Smooth muscle cell (in vitro differentiated cells): ENCODE measurements around the gene RAB6D. TPM values are rescaled to one million over a fixed set of nuclear protein-coding genes. Genes with fewer than 3 reads are reported as not detected.
"Not testable (repeated sequence)": the region's sequence is repeated elsewhere in the genome, so short reads cannot be mapped to it uniquely, and the experiment has no call there.

Experiments
- DNase-seq: peaks from one replicate; lab custom pipeline; 2025; ENCODE audit not compliant: unreplicated experiment; lab: John Stamatoyannopoulos, UW
- H2AFZ ChIP-seq: fragments of 200-600 bp; sonication (generic); 2 replicates; pipeline ENCODE4 v1.6.0; 2016; ENCODE audit warnings: antibody characterized with exemption, low read depth, mild to moderate bottlenecking
- H3F3A ChIP-seq: fragments of 200-600 bp; sonication (generic); 2 replicates; pipeline ENCODE4 v1.6.0; 2017; ENCODE audit warnings: antibody characterized with exemption, low read depth
- H3K27ac ChIP-seq: fragments of 200-600 bp; sonication (generic); 2 replicates; pipeline ENCODE4 v1.5.1; 2016; ENCODE audit warnings: low read depth, mild to moderate bottlenecking
- H3K27me3 ChIP-seq: fragments of 200-600 bp; sonication (generic); 2 replicates; pipeline ENCODE4 v1.6.1; 2016; ENCODE audit warnings: low read depth, mild to moderate bottlenecking
- H3K36me3 ChIP-seq: fragments of 200-600 bp; sonication (generic); 2 replicates; pipeline ENCODE4 v1.5.1; 2016; ENCODE audit warnings: low read depth
- H3K4me1 ChIP-seq: fragments of 200-600 bp; sonication (generic); 2 replicates; pipeline ENCODE4 v1.5.1; 2016; ENCODE audit warnings: low read depth
- H3K4me2 ChIP-seq: fragments of 200-600 bp; sonication (generic); 2 replicates; pipeline ENCODE4 v1.6.0; 2016; ENCODE audit warnings: mild to moderate bottlenecking
- H3K4me3 ChIP-seq: fragments of 200-600 bp; sonication (generic); 2 replicates; pipeline ENCODE4 v1.5.1; 2016; ENCODE audit warnings: mild to moderate bottlenecking
- H3K79me2 ChIP-seq: fragments of 200-600 bp; sonication (generic); 2 replicates; pipeline ENCODE4 v1.6.0; 2016; ENCODE audit warnings: low read depth, mild to moderate bottlenecking
- H3K9ac ChIP-seq: fragments of 200-600 bp; sonication (generic); 2 replicates; pipeline ENCODE4 v1.6.0; 2016; ENCODE audit warnings: low read depth
- H3K9me3 ChIP-seq: fragments of 200-600 bp; sonication (generic); replicated peaks from 2 replicates; pipeline ENCODE4 v1.5.1; 2016; ENCODE audit warnings: low read depth
- H4K20me1 ChIP-seq: fragments of 200-600 bp; sonication (generic); 2 replicates; pipeline ENCODE4 v1.6.0; 2016; ENCODE audit warnings: low read depth
- CTCF ChIP-seq: fragments of 200-600 bp; sonication (generic); IDR thresholded peaks from 2 replicates; pipeline ENCODE4 v1.5.1; 2017; ENCODE audit warnings: borderline replicate concordance, mild to moderate bottlenecking, antibody characterized with exemption; ENCODE audit not compliant: insufficient read depth, poor library complexity, severe bottlenecking
- WGBS: methylation state at CpG from one replicate; pipeline ENCODE4 v1.1.7; 2016; ENCODE audit warnings: low lambda C conversion rate; 5-methylcytosine and 5-hydroxymethylcytosine counted together
- polyA plus RNA-seq: library from polyadenylated mRNA; unstranded; fragments of >200 nt; fragmentation: Nextera tagmentation; extraction: Ambion mirVana; gene quantifications from 2 replicates; pipeline ENCODE4 v1.2.1, GENCODE V29; 2016
- total RNA-seq: library from RNA; depleted of rRNA; stranded (reverse); fragments of >200 nt; gene quantifications from 2 replicates; pipeline ENCODE4 v1.2.3, GENCODE V29; 2014

Gene RAB6D
- total and polyA plus RNA-seq, 2 experiments from 2014 or later, result 0.18 TPM; not detected in 1

GRCh38 chr2:131322209-131322608 is 41.8 kb downstream of the RAB6D start:
- no peaks in the 10 kb centered on the region for H3F3A ChIP-seq
- no peaks in the 10 kb centered on the region for H3K9me3 ChIP-seq
- no peak for DNase-seq
- no peaks in the 10 kb centered on the region for H3K27me3 ChIP-seq
- TF ChIP-seq CTCF, result no peak
- no peak overlapping the region for H3K27ac ChIP-seq
- H3K4me3 ChIP-seq, result no peak overlapping the region
- no peaks in the 10 kb centered on the region for H4K20me1 ChIP-seq
- H3K9ac ChIP-seq, result no peak overlapping the region
- H3K79me2 ChIP-seq, result no peaks in the 10 kb centered on the region
- no peak overlapping the region for H2AFZ ChIP-seq
- H3K4me1 ChIP-seq, result no peaks in the 10 kb centered on the region
- H3K36me3 ChIP-seq, result no peaks in the 10 kb centered on the region
- WGBS, result 76% methylated on average over 6 of the region's 6 CpGs
- H3K4me2 ChIP-seq, result no peak overlapping the region

- not testable (repeated sequence) for H2AFZ ChIP-seq, H3K9me3 ChIP-seq, H3F3A ChIP-seq, H3K27me3 ChIP-seq, H3K4me2 ChIP-seq, H3K79me2 ChIP-seq, H3K4me3 ChIP-seq, H3K36me3 ChIP-seq, H4K20me1 ChIP-seq, H3K9ac ChIP-seq, DNase-seq, H3K27ac ChIP-seq, H3K4me1 ChIP-seq
- WGBS, result 94% methylated on average over 1 of the region's 1 CpG
Measured at GRCh38 chr2:131321344-131321743, 42.6 kb downstream of the RAB6D start.

GRCh38 chr2:131311001-131311400 is 53.0 kb downstream of the RAB6D start:
- WGBS, result 75% methylated on average over 2 of the region's 2 CpGs
- not testable (repeated sequence) for H3K27ac ChIP-seq, H4K20me1 ChIP-seq, H2AFZ ChIP-seq, H3K36me3 ChIP-seq, H3K9ac ChIP-seq, H3K4me2 ChIP-seq, H3K9me3 ChIP-seq, DNase-seq, H3F3A ChIP-seq, H3K27me3 ChIP-seq, H3K4me3 ChIP-seq, H3K4me1 ChIP-seq, H3K79me2 ChIP-seq

Other genes starting within 250 kb of the RAB6D start
- gene POTEE, start 154.6 kb downstream of the RAB6D start, total RNA-seq, result 3.8 and 4.7 TPM in 2 replicates
- 0.96 and 1.5 TPM in 2 replicates for gene POTEE, start 154.6 kb downstream of the RAB6D start, polyA plus RNA-seq
- gene TUBA3D, start 112.0 kb upstream of the RAB6D start, total RNA-seq, result not detected in 2 replicates
- gene TUBA3D, start 112.0 kb upstream of the RAB6D start, polyA plus RNA-seq, result 0.14 TPM in 1 of 2 replicates, not detected in the other
- 85.1 and 103 TPM in 2 replicates for gene MZT2A, start 128.2 kb upstream of the RAB6D start, total RNA-seq
- 137 and 165 TPM in 2 replicates for gene MZT2A, start 128.2 kb upstream of the RAB6D start, polyA plus RNA-seq
- 15.6 and 37.2 TPM in 2 replicates for gene CCDC74A, start 163.7 kb upstream of the RAB6D start, total RNA-seq
- gene CCDC74A, start 163.7 kb upstream of the RAB6D start, polyA plus RNA-seq, result 18.1 and 22.3 TPM in 2 replicates